Panc1 (cell line): Measurements from ENCODE around the gene RNF8. TPM values are rescaled to one million over a fixed set of nuclear protein-coding genes. Genes with fewer than 3 reads are reported as not detected.
"Not testable (repeated sequence)": the region's sequence is repeated elsewhere in the genome, so short reads cannot be mapped to it uniquely, and the experiment has no call there.

ENCODE experiments used
- ATAC-seq: fragments of 200-7000 bp; cut with Tn5 transposase; 2 replicates; pipeline ENCODE4 v1.9.1; 2020; ENCODE audit warnings: mild to moderate bottlenecking, moderate library complexity
- BruUV-seq: library from RNA; stranded (reverse); fragments of 400-500 nt; replicated peaks from 2 replicates; lab custom pipeline; 2021; lab: Mats Ljungman, UMichigan
- CTCF ChIA-PET: fragments of 300-600 bp; sonication (Branson Sonifier 250); formaldehyde crosslinking; loops from one replicate; lab custom pipeline; 2022; ENCODE audit warnings: antibody characterized with exemption; lab: Charles Lee
- POLR2A ChIA-PET: fragments of 300-600 bp; sonication (Branson Sonifier 250); formaldehyde crosslinking; loops from one replicate; lab custom pipeline; 2022; ENCODE audit warnings: antibody characterized with exemption; lab: Charles Lee
- DNase-seq: peaks from one replicate; pipeline ENCODE4 v3.0.0-alpha.2; 2010; ENCODE audit warnings: low read depth, low spot score
- H3K27ac ChIP-seq: 2 replicates; pipeline ENCODE4 v1.5.1; 2011; ENCODE audit warnings: mild to moderate bottlenecking, low read length, inconsistent platforms
- H3K27me3 ChIP-seq: fragments of 200-500 bp; sonication (Bioruptor generic); 2 replicates; pipeline ENCODE4 v1.6.0; 2014; ENCODE audit warnings: low read length, inconsistent platforms; ENCODE audit not compliant: control insufficient read depth, insufficient read depth
- H3K36me3 ChIP-seq: fragments of 200-500 bp; sonication (Bioruptor generic); 2 replicates; pipeline ENCODE4 v1.5.1; 2014; ENCODE audit warnings: inconsistent platforms, mild to moderate bottlenecking, low read length, moderate library complexity; ENCODE audit not compliant: control insufficient read depth, insufficient read depth
- H3K4me1 ChIP-seq: 2 replicates; pipeline ENCODE4 v1.5.1; 2011; ENCODE audit warnings: inconsistent platforms, mild to moderate bottlenecking, low read length, moderate library complexity; ENCODE audit not compliant: control insufficient read depth, insufficient read depth
- H3K4me3 ChIP-seq, 2 experiments: 2 replicates each; pipeline ENCODE4 v1.5.1; 2011 to 2012; ENCODE audit warnings: low read depth in 2 of 2, low read length in 2 of 2, mild to moderate bottlenecking in 2 of 2, inconsistent platforms in 1 of 2, moderate library complexity in 1 of 2
- H3K9me3 ChIP-seq: fragments of 200-500 bp; sonication (Bioruptor generic); 2 replicates; pipeline ENCODE4 v1.5.1; 2014; ENCODE audit warnings: low read depth, mild to moderate bottlenecking, inconsistent platforms, low read length, moderate library complexity; ENCODE audit not compliant: control insufficient read depth, insufficient read depth
- POLR2AphosphoS5 ChIP-seq: IDR thresholded peaks from 2 replicates; pipeline ENCODE4 v1.6.1; 2012; ENCODE audit warnings: mild to moderate bottlenecking, low read depth, low read length, moderate library complexity
- SIN3A ChIP-seq: IDR thresholded peaks from 2 replicates; pipeline ENCODE4 v1.6.1; 2012; ENCODE audit warnings: low read depth, mild to moderate bottlenecking, low read length, moderate library complexity, borderline replicate concordance; ENCODE audit not compliant: insufficient read depth
- TCF7L2 ChIP-seq: IDR thresholded peaks from 2 replicates; pipeline ENCODE4 v1.6.1; 2011; ENCODE audit warnings: mild to moderate bottlenecking, low read depth, low read length, inconsistent platforms
- in situ Hi-C: cut with HindIII; loops from 2 replicates; pipeline ENCODE4 v1.10.0; 2016; ENCODE audit warnings: low sequenced_read_pairs, low pct_unique_long_range_greater_than_20kb
- intact Hi-C: fragments of 100-400 bp; cut with micrococcal nuclease; formaldehyde crosslinking; loops from one replicate; pipeline ENCODE4 v1.10.0; 2022; ENCODE audit not compliant: unreplicated experiment
- total RNA-seq: library from RNA; stranded (reverse); gene quantifications from one replicate; pipeline ENCODE4 v1.2.1, GENCODE V29; 2021; ENCODE audit not compliant: unreplicated experiment
- TF ChIP-seq, protein P1 (sequence below), 2 experiments: IDR thresholded peaks; 2 replicates each; pipeline ENCODE4 v1.6.1; 2011 to 2012; ENCODE audit warnings: low read depth in 2 of 2, control low read depth in 1 of 2, low read length in 1 of 2, mild to moderate bottlenecking in 1 of 2, moderate library complexity in 1 of 2; ENCODE audit not compliant: insufficient read depth in 1 of 2
- TF ChIP-seq, protein P2 (sequence below): fragments of 450-650 bp; IDR thresholded peaks from 2 replicates; pipeline ENCODE4 v1.5.1; 2017; ENCODE audit warnings: mild to moderate bottlenecking

The RNF8 gene
- total RNA-seq, 1 experiment from 2014 or later, result 21.1 TPM

DNA sequence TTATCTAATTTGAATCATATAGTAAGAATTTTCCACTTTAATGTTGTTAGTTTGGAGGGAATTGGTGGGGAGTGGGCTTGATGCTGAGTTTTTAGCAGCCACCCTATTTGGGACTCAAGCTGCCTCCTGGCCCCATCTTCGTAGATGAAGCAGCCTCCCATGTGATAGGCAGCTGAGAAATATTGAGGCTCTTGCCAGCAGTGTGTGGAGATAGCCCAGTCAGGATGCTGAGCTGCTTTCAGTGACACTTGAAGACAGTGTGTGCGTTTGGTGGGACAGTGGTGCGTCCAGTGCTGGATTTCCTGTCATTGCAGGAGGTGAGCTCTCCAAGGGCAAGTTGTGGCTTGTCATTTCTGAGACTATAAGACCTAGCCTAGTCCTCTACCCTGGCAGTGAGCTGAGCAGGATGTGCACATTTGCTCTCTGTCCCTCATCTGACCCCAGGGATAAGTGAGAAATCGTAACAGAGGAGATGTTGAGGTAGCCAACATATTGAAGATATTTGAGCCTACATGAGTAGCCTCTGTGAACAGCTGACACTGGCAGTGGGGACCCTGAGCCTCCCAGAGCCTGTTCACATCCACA, 47.9 kb upstream of the RNF8 start:
- TF ChIP-seq, protein P1, sequence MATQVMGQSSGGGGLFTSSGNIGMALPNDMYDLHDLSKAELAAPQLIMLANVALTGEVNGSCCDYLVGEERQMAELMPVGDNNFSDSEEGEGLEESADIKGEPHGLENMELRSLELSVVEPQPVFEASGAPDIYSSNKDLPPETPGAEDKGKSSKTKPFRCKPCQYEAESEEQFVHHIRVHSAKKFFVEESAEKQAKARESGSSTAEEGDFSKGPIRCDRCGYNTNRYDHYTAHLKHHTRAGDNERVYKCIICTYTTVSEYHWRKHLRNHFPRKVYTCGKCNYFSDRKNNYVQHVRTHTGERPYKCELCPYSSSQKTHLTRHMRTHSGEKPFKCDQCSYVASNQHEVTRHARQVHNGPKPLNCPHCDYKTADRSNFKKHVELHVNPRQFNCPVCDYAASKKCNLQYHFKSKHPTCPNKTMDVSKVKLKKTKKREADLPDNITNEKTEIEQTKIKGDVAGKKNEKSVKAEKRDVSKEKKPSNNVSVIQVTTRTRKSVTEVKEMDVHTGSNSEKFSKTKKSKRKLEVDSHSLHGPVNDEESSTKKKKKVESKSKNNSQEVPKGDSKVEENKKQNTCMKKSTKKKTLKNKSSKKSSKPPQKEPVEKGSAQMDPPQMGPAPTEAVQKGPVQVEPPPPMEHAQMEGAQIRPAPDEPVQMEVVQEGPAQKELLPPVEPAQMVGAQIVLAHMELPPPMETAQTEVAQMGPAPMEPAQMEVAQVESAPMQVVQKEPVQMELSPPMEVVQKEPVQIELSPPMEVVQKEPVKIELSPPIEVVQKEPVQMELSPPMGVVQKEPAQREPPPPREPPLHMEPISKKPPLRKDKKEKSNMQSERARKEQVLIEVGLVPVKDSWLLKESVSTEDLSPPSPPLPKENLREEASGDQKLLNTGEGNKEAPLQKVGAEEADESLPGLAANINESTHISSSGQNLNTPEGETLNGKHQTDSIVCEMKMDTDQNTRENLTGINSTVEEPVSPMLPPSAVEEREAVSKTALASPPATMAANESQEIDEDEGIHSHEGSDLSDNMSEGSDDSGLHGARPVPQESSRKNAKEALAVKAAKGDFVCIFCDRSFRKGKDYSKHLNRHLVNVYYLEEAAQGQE (IDR thresholded peaks at IDR 0.05; ENCODE audit: insufficient read depth in 1 of 2, low read depth in 2 of 2, low read length in 1 of 2), result no peak
- no peaks in the 10 kb centered on the region for H3K4me1 ChIP-seq
- no TSS peak for BruUV-seq
- H3K27me3 ChIP-seq, result no peaks in the 10 kb centered on the region
- H3K27ac ChIP-seq, result no peak overlapping the region
- POLR2A ChIA-PET, result no interaction called here
- no peaks in the 10 kb centered on the region; the same call in 1 of the 2 replicates for H3K36me3 ChIP-seq
- CTCF ChIA-PET, result no interaction called here
- DNase-seq (no peak), ATAC-seq (no peak)
- intact Hi-C loops (no loop called here), in situ Hi-C loops (no loop called here)
- H3K4me3 ChIP-seq, result no peak overlapping the region
- no peaks in the 10 kb centered on the region for H3K9me3 ChIP-seq

- ChIA-PET POLR2A (no interaction called here), CTCF (no interaction called here)
- Histone ChIP-seq H3K27ac (no peak overlapping the region), H3K4me3 (no peak overlapping the region), H3K36me3 (no peaks in the 10 kb centered on the region; the same call in 1 of the 2 replicates), H3K4me1 (no peaks in the 10 kb centered on the region), H3K9me3 (no peaks in the 10 kb centered on the region), H3K27me3 (no peaks in the 10 kb centered on the region)
- in situ Hi-C loops (no loop called here), intact Hi-C loops (no loop called here)
- BruUV-seq, result no TSS peak
- DNase-seq (no peak), ATAC-seq (no peak)
- TF ChIP-seq POLR2AphosphoS5 (no peak), TCF7L2 (no peak), SIN3A (no peak)
- TF ChIP-seq, protein P2, sequence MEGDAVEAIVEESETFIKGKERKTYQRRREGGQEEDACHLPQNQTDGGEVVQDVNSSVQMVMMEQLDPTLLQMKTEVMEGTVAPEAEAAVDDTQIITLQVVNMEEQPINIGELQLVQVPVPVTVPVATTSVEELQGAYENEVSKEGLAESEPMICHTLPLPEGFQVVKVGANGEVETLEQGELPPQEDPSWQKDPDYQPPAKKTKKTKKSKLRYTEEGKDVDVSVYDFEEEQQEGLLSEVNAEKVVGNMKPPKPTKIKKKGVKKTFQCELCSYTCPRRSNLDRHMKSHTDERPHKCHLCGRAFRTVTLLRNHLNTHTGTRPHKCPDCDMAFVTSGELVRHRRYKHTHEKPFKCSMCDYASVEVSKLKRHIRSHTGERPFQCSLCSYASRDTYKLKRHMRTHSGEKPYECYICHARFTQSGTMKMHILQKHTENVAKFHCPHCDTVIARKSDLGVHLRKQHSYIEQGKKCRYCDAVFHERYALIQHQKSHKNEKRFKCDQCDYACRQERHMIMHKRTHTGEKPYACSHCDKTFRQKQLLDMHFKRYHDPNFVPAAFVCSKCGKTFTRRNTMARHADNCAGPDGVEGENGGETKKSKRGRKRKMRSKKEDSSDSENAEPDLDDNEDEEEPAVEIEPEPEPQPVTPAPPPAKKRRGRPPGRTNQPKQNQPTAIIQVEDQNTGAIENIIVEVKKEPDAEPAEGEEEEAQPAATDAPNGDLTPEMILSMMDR, result no peak
- TF ChIP-seq, protein P1 (IDR thresholded peaks at IDR 0.05; ENCODE audit: insufficient read depth in 1 of 2, low read depth in 2 of 2, low read length in 1 of 2), result no peak
Measured at GRCh38 chr6:37306624-37307222, 47.1 kb upstream of the RNF8 start.

- H3K9me3 ChIP-seq, H3K4me3 ChIP-seq, H3K4me1 ChIP-seq, BruUV-seq, H3K27ac ChIP-seq, CTCF ChIA-PET, DNase-seq, intact Hi-C loops, ATAC-seq, POLR2A ChIA-PET, H3K36me3 ChIP-seq, H3K27me3 ChIP-seq, in situ Hi-C loops: not testable (repeated sequence)
Measured at GRCh38 chr6:37307484-37307883, 46.3 kb upstream of the RNF8 start.
